GM18951 (cell line): ENCODE data around the gene HUNK.

Experiments used
- POLR2A ChIP-seq: IDR thresholded peaks from 4 replicates; pipeline ENCODE4 v1.6.1; 2011; ENCODE audit warnings: mild to moderate bottlenecking; ENCODE audit not compliant: insufficient read length, insufficient read depth; ENCODE audit errors: extremely low read depth
- in situ Hi-C: fragments of 300-500 bp; cut with MboI; formaldehyde crosslinking; loops from one replicate; pipeline ENCODE4 v1.12.0; 2022; ENCODE audit warnings: low sequenced_read_pairs, mixed read lengths, inconsistent platforms; ENCODE audit not compliant: unreplicated experiment

HUNK gene

GRCh38 chr21:31893851-31894415 lies 21.1 kb downstream of the HUNK start:
- in situ Hi-C loops = no loop called here
- no peak for TF ChIP-seq POLR2A

GRCh38 chr21:31894457-31894856 lies 21.6 kb downstream of the HUNK start:
- in situ Hi-C loops = no loop called here
- no peak for TF ChIP-seq POLR2A

- in situ Hi-C loops = no loop called here
- TF ChIP-seq POLR2A = no peak
Observed at GRCh38 chr21:31895077-31895835, 22.4 kb downstream of the HUNK start.

DNA sequence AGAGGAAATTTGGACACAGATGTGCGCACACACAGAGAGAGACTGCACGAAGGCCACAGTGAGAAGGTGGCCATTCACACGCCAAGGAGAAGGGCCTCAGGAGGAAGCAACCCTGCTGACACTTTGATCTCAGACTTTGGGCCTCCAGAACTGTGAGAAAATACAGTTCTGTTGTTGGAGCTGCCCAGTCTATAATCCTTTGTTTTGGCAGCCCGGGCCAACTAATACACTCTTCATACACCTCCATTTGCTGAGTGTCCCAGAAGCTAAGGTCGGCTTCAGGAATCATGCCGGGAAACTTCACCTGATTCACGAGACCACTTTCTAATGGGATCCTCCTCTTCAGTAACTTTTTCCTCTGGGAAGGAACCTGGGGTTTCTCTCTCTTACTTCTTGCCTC lies 23.2 kb downstream of the HUNK start:
- in situ Hi-C loops = no loop called here
- no peak for TF ChIP-seq POLR2A

GRCh38 chr21:31897311-31897710 lies 24.5 kb downstream of the HUNK start:
- no peak for TF ChIP-seq POLR2A
- in situ Hi-C loops = no loop called here

DNA sequence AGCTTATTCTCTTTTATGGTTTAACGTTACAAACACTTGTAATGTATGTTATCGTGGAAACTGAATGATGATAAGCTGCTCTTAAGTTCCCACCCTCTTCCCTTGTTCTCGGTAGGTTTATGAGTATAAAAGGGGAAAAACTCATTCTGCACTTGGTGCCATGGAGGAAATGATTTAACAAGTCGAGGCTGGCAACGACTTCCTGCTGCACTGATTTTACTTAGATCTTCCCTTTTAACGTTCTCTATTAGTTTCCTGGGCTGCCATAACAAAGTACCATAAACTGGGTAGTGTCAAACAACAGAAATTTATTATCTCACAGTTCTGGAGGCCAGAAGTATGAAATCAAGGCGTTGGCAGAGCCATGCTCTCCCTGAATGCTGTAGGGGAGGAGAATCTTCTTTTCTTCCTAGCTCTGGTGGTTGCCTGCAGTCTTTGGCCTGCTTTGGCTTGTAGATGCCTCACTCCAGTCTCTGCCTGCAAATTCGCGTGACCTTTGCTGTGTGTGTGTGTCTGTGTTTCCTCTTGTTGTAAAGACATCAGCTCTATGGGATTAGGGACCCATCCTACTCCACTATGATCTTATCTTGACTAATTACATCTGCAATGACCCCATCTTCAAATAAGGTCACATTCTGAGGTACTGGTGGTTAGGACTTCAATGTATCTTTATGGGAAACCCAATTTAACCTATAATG lies 26.3 kb downstream of the HUNK start:
- in situ Hi-C loops = no loop called here
- no peak for TF ChIP-seq POLR2A

GRCh38 chr21:31900121-31900895 lies 27.5 kb downstream of the HUNK start:
- no peak for TF ChIP-seq POLR2A
- in situ Hi-C loops = no loop called here

DNA sequence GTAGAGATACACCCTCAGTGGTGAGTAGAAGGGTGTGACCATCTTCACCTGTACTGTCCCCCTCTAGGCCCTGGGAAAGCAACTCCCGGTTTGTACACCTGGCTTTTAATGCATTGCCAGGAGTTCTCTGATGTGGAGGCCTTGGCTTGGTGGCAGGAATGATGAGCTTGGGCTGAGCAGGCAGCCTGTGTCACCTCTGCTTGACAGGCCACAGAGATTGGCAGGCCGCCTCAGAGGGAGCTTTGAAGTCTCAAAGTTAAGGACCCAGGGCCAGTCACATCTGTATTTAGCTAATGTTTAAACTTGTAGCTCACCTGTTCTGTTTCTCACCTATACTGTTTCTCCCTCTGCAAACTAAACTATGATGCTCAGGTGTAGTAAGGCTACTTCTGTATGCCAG lies 28.5 kb downstream of the HUNK start:
- in situ Hi-C loops = no loop called here

DNA sequence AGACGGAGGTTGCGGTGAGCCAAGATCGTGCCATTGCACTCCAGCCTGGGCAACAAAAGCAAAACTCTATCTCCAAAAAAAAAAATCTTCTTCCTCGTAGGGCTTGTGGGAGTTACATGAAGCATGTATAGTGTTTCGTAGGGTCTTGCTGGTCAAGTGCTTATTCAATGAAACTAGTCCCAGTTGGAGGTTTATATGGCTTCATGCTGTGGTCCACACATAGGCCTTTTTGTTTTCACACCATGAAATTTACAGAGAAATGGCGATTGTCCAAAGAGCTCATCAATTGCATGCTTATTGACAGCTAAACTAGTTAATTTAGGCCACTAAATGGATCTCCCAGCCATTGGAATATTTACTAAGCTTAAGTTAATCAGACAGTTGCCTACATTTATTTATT lies 29.6 kb downstream of the HUNK start:
- no peak for TF ChIP-seq POLR2A
- in situ Hi-C loops = no loop called here

More for the DNA sequence above, 28.5 kb downstream of the HUNK start:
- no peak for TF ChIP-seq POLR2A

GRCh38 chr21:31903896-31904295 lies 31.1 kb downstream of the HUNK start:
- in situ Hi-C loops = no loop called here
- TF ChIP-seq POLR2A = no peak

- in situ Hi-C loops = no loop called here
- TF ChIP-seq POLR2A = no peak
Observed at GRCh38 chr21:31905503-31906451, 33.0 kb downstream of the HUNK start.
